Duodenal mucosa (tissue), 2 donors: ENCODE data around the gene CADM1.

Experiments
- H3K27ac ChIP-seq: one replicate; pipeline ENCODE4 v1.7.0; 2013; ENCODE audit warnings: low read depth, low read length
- H3K27me3 ChIP-seq, 2 donors: one replicate each; pipeline ENCODE4 v1.7.0; 2013; ENCODE audit warnings: low read length in 2 of 2, control low read depth in 1 of 2; ENCODE audit not compliant: insufficient read depth in 2 of 2, control insufficient read depth in 1 of 2
- H3K36me3 ChIP-seq, 2 donors: one replicate each; pipeline ENCODE4 v1.7.0; 2013; ENCODE audit warnings: low read length in 2 of 2, control low read depth in 1 of 2; ENCODE audit not compliant: insufficient read depth in 2 of 2, control insufficient read depth in 1 of 2
- H3K4me1 ChIP-seq, 2 donors: one replicate each; pipeline ENCODE4 v1.7.0; 2013; ENCODE audit warnings: low read length in 2 of 2, control low read depth in 1 of 2; ENCODE audit not compliant: insufficient read depth in 2 of 2, control insufficient read depth in 1 of 2
- H3K4me3 ChIP-seq, 2 donors: one replicate each; pipeline ENCODE4 v1.7.0; 2013; ENCODE audit warnings: low read length in 2 of 2, low read depth in 1 of 2
- H3K9ac ChIP-seq, 2 donors: one replicate each; pipeline ENCODE4 v1.7.0; 2013; ENCODE audit warnings: low read length in 2 of 2, low read depth in 1 of 2
- H3K9me3 ChIP-seq, 2 donors: one replicate each; pipeline ENCODE4 v1.7.0; 2013; ENCODE audit warnings: low read length in 2 of 2, control low read depth in 1 of 2; ENCODE audit not compliant: control insufficient read depth in 1 of 2

Gene CADM1

DNA sequence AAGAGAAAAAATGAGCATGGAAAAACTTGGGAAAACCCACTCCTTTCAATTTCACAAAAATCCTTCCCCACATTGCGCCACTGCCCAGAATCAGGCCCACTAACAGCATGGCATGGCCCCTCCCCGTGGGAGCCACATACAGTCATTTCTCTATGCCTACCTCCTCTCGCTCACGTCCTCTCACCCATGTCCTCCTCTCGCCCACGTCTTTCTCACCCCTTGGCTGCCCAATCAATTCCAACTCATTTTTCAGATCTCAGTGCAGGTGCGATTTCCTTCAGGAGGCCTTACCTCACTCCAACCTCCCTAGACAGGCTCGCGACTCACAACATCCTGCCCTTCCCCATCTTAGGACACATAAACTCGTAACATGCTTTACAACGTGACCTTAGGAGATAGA lies 229.2 kb downstream of the CADM1 start:
- no peaks in the 10 kb centered on the region for H3K27me3 ChIP-seq
- H3K9me3 ChIP-seq, result no peaks in the 10 kb centered on the region
- H3K27ac ChIP-seq, result no peak overlapping the region
- no peak overlapping the region for H3K4me3 ChIP-seq
- H3K9ac ChIP-seq, result no peak overlapping the region
- no peaks in the 10 kb centered on the region for H3K36me3 ChIP-seq
- H3K4me1 ChIP-seq, result peaks cover 0 to 3% of the 10 kb centered on the region in 2 donors

GRCh38 chr11:115272925-115273324 lies 231.3 kb downstream of the CADM1 start:
- Histone ChIP-seq H3K4me1 (no peaks in the 10 kb centered on the region), H3K9ac (no peak overlapping the region), H3K9me3 (no peaks in the 10 kb centered on the region), H3K27ac (no peak overlapping the region), H3K36me3 (no peaks in the 10 kb centered on the region), H3K4me3 (no peak overlapping the region), H3K27me3 (no peaks in the 10 kb centered on the region)

DNA sequence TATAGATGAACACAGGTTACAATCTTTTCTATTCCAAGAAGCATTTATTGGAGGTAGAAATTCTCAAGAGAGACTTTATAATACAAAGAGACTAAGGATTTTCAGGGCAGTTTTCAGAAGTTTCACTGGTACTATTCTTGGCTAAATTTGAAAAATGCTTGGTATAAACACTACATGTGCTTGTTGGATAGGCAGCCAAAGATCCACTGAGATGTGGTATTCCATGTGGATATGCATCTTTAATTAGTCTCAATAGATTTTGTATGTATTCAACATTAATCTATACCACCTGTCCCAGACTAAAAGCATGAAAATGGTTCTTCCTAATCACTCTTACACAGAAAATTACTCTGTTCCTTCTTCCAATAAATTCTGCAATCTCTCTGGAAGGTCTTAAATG lies 232.6 kb downstream of the CADM1 start:
- Histone ChIP-seq H3K36me3 (no peaks in the 10 kb centered on the region), H3K9ac (no peak overlapping the region), H3K9me3 (no peaks in the 10 kb centered on the region), H3K27ac (no peak overlapping the region), H3K27me3 (no peaks in the 10 kb centered on the region), H3K4me1 (no peaks in the 10 kb centered on the region), H3K4me3 (no peak overlapping the region)

DNA sequence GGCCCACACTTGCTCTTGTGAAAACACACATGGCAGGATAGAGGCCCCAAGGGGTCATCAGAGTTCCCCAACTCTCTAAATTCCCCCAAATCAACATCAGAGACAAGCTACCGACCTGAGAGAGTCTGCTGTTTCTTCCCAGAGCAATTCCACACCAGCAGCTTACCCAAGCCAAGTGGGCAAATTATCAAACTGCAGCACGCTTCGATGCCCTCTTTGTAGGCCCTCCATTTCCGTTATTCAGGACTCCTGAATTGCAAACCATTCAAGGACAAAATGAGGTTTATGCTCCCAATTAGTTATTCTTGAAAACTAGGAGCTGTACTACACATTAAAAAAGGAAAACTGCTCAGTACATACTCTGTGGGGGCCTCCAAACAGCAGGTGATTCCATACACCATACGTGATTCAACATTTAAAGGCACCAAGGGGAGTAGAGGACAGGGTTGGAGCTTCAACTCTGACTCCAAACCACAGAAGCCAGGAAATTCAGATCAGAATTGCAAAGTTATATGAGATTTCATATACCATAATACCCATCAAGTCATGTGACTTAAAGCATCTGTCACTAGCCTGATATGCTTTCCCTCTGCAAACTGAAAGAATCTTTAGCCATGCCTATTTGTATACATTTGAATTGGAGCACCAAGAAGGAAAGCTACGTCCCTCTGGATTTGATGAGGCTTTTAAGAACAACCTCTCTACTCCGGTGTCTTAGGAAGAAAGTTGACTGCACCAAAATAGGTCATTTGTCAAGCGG lies 234.8 kb downstream of the CADM1 start:
- no peaks in the 10 kb centered on the region for H3K9me3 ChIP-seq
- no peaks in the 10 kb centered on the region for H3K4me1 ChIP-seq
- H3K4me3 ChIP-seq, result no peak overlapping the region
- H3K27me3 ChIP-seq, result no peaks in the 10 kb centered on the region
- no peak overlapping the region for H3K27ac ChIP-seq
- H3K9ac ChIP-seq, result no peak overlapping the region
- H3K36me3 ChIP-seq, result no peaks in the 10 kb centered on the region

GRCh38 chr11:115267871-115268270 lies 236.3 kb downstream of the CADM1 start:
- Histone ChIP-seq H3K27ac (no peak overlapping the region), H3K9ac (no peak overlapping the region), H3K27me3 (no peaks in the 10 kb centered on the region), H3K36me3 (no peaks in the 10 kb centered on the region), H3K4me3 (no peak overlapping the region), H3K9me3 (no peaks in the 10 kb centered on the region), H3K4me1 (no peaks in the 10 kb centered on the region)

- no peaks in the 10 kb centered on the region for H3K36me3 ChIP-seq
- no peaks in the 10 kb centered on the region for H3K4me1 ChIP-seq
- no peaks in the 10 kb centered on the region for H3K9me3 ChIP-seq
- H3K27ac ChIP-seq, result no peak overlapping the region
- no peaks in the 10 kb centered on the region for H3K27me3 ChIP-seq
- H3K4me3 ChIP-seq, result no peak overlapping the region
- H3K9ac ChIP-seq, result no peak overlapping the region
Observed at GRCh38 chr11:115267238-115267781, 236.9 kb downstream of the CADM1 start.

- no peaks in the 10 kb centered on the region for H3K27me3 ChIP-seq
- no peak overlapping the region for H3K27ac ChIP-seq
- H3K4me3 ChIP-seq, result no peak overlapping the region
- no peaks in the 10 kb centered on the region for H3K9me3 ChIP-seq
- no peaks in the 10 kb centered on the region for H3K36me3 ChIP-seq
- no peaks in the 10 kb centered on the region for H3K4me1 ChIP-seq
- no peak overlapping the region for H3K9ac ChIP-seq
Observed at GRCh38 chr11:115266066-115266639, 238.1 kb downstream of the CADM1 start.

- Histone ChIP-seq H3K4me3 (no peak overlapping the region), H3K9me3 (no peaks in the 10 kb centered on the region), H3K27ac (no peak overlapping the region), H3K36me3 (no peaks in the 10 kb centered on the region), H3K4me1 (no peaks in the 10 kb centered on the region), H3K9ac (no peak overlapping the region), H3K27me3 (no peaks in the 10 kb centered on the region)
Observed at GRCh38 chr11:115263799-115264656, 240.2 kb downstream of the CADM1 start.

DNA sequence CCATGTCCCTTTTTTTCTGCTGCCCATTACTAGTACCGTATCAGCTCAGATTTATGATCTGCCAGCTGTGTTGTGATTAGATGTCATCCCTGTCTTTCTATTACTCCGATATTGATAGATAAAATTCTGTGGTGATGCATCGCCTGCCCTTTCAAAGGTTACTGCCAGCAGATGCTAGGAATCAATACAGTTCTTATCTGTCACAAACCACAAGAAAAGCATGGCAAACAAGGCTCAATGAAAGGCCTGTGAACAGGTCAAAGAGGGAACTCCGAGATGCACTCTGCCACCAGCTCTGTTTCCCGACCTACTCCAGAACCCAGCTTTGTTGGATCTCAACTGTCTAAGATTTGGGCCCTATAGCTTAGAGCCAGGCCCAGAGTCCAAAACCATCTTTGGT lies 246.0 kb downstream of the CADM1 start:
- Histone ChIP-seq H3K36me3 (no peaks in the 10 kb centered on the region), H3K27me3 (no peaks in the 10 kb centered on the region), H3K4me1 (no peaks in the 10 kb centered on the region), H3K9me3 (no peaks in the 10 kb centered on the region), H3K4me3 (no peak overlapping the region), H3K9ac (no peak overlapping the region), H3K27ac (no peak overlapping the region)

GRCh38 chr11:115257678-115258077 lies 246.5 kb downstream of the CADM1 start:
- no peaks in the 10 kb centered on the region for H3K27me3 ChIP-seq
- no peak overlapping the region for H3K27ac ChIP-seq
- H3K36me3 ChIP-seq, result no peaks in the 10 kb centered on the region
- H3K9ac ChIP-seq, result no peak overlapping the region
- H3K4me3 ChIP-seq, result no peak overlapping the region
- H3K9me3 ChIP-seq, result no peaks in the 10 kb centered on the region
- H3K4me1 ChIP-seq, result no peaks in the 10 kb centered on the region
